T-helper 1 cell treated with Interleukin-12 subunit alpha and Interleukin-12 subunit beta and Interleukin-4 antibody, amounts not matched to agents 30 ng/mL and 1 ng/mL, for 36 hours (primary cell): ENCODE results near the gene LRRC45. TPM values are rescaled to one million over a fixed set of nuclear protein-coding genes. Genes with fewer than 3 reads are reported as not detected.

ENCODE experiments used
- intact Hi-C: fragments of 100-400 bp; cut with micrococcal nuclease; formaldehyde crosslinking; loops from one replicate; pipeline ENCODE4 v1.15.1; 2024
- total RNA-seq: library from RNA; stranded (reverse); gene quantifications from 2 replicates; pipeline ENCODE4 v1.2.3, GENCODE V29; 2022

The LRRC45 gene
- total RNA-seq, 1 donor from 2014 or later, result 31.2 TPM

DNA sequence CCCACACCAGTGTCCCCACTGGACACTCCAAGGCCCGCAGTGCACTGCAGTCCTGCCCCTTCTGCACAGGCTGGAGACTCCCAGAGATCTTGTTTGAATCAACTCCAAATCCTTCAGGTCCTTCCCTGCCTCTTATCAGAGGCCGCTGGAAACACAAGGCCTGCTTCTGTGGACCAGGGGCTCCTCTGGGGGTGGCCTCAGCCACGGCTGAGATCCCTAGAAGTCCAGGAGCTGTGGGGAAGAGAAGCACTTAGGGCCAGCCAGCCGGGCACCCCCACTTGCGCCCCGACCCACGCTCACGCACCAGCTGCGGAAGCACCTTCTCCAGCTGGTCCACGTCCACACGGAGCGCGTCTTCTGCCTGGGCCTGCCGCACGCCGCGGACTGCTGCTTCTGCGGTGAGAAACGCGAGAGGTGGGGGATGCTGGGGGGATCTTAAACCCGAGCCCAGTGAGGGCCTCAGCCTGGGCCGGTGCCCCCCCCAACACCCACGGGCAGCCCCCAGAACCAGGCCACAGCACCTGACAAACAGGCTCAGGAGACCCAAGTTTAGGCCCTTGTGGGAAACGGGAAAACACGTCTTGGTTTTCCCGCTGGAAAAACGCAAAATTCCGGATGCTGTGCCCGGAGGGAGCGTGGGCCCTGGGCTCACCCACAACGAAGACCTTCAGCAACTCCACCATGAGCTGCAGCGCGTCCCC, 4.0 kb upstream of the LRRC45 start:
- intact Hi-C loops, result no loop called here

DNA sequence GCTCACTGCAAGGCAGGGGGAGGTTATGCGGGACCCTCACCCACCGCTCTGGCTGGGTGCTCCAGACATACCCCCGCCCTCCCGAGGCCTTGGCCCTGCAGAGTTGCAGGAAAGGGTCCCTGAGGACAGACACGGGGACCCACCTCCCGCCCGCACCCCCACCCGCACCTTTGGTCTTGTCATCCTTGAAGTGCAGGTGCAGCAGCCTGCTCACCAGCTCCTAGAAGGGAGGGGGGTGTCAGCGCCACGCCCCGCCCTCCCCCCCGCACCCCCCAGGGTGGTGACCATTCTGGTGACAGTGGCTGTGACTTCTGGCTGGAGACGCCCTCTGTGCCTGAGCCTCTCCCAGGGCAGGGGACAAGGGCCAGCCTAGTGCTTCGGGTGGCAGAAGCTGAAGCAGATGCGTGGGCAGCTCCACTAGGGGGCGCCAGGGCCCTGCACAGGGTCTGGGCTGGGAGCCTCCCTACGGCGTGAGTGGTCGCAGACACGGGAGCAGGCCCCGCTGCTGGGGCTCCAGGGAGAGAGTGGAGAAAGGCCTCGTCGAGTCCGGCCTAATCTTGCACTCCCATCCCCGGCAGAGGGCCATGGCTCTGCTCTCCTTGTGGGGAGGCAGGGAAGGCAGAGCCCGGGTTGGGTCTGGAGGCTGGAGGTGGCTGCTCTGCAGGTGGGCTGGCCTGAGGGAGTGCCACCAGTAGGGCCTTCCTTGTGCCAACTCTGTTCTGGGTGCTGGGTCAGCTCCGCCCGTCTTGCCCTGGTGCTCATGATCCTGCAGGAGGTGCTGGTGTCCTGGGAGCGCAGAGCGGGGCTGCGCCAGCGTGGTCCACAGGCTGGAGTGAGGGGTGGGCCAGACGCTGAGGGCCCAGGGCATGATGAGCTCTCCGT, 3.2 kb upstream of the LRRC45 start:
- intact Hi-C loops, result loop anchor here (5.0 kb wide), 3 partner anchors 47 to 508 kb away; partner anchors contain the start of genes ACTG1, DUS1L and PCYT2

DNA sequence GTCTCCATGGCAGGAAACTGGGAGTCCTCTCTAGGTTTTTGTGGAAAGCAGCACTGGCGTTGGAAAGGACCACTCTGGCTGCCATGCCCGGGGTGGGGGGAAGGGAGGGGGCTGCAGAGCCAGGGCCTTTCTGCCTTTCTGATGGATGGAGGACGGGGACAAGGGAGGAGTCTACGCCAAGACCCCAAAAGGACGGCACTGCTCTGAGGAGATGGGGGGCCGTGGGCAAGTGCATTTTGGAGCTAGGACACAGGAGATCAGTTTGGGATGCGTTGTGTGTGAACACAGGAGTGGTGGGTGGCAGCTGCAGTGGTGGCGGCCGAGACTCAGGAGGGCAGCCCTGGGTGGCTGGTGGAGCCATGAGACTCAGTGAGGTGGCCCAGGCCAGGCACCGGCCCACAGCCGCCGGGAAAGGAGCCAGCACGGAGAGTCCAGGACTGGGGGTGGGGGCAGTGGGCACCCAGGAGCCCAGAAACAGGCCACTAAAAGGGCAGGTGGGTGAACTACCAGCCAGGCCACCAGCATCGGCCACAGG, 2.5 kb upstream of the LRRC45 start:
- intact Hi-C loops, result loop anchor here (1.0 to 5.0 kb wide), 4 partner anchors 47 to 508 kb away; partner anchors contain the start of genes ACTG1, DUS1L and PCYT2

DNA sequence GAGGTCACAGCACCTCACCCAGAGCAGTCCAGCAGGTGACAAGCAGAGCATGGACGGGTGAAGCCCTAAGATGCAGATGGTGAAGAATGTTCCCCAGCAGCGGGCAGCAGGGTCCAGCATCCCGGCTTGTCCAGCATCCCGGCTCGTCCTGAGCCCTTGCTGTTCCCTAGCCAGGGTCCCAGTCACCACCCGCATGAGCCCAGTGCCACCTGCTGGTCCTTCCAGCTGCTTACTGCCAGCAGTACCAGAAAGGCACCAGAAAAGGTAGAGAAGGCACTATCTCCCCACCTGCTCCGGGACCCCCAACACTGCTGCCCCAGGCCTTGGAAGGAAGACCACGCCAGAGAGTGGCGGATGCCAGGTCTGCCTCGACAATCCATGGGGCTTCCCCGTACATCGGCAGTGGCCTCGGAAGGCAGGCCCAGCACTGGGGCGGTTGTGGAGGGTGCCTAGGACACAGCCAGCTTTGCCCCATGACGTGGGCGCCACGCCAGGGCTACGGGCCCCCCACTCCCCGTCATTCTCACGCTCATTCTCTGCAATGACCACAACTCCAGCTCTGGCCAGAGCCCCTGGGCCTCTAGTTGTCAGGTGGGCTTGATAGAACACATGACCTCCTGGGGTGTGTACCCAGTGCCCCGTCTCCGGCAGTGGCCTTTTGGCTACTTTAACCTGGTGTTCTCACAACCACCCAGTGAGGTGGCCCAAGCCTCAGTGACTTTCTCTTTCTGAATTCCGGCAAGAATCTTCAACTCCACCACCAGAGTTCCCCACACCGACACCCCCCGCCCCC, 1.8 kb upstream of the LRRC45 start:
- intact Hi-C loops, result loop anchor here (1.0 to 5.0 kb wide), 4 partner anchors 46 to 509 kb away; partner anchors contain the start of genes ACTG1, DUS1L and PCYT2

DNA sequence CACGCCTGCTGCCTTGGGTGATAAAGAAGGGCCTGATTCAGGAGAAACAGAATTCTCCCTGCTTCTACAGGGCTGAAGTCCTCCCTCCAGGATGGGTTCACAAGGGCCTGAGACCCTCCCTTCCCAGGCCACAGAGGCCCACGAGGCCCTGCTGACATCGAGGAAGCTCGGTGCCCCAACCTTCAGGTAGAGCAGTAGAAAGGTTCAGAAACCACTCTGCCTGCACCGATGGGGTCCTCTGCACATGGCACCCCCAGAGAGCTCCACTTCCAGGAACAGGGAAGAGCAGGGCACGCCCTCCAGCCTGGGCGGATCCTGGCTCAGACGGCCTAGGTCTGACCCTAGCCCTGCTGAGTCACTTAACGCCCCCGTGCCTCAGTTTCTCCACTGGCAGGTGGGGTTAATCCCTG, 1.2 kb upstream of the LRRC45 start:
- intact Hi-C loops, result loop anchor here (1.0 to 5.0 kb wide), 5 partner anchors 45 to 510 kb away; partner anchors contain the start of genes ACTG1, DUS1L and PCYT2

DNA sequence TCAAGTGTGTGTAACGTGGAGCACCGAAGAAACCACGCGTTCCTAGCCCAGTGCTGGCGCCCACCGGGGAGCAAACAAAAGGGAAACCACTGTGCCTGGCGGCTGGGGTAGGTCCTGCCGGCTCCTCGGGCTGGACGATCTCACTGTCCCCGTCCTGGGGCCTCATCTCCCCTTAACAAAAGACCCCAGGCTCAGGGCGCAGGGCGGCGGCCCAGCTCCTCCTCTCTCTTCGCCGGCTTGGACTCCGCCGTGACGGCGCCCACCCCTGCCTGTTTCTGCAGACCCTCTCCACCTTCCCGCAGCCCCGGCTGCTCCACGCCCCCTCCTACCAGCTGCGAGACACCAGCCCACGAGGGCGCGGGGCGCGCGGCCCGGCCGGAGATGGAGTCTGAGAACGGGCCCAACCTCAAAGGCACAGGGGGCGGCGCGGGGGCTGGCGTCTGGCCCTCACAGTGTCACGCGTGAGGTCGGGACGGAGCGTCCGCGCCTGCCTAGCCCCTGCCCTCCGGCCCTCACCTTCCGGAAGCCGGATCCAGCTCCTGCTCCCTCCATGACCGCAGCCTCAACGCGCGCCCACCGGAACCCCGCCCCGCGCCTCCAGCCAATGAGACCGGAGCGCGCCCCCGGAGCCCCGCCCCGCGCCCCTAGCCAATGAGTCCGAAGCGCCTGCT, 660 bp upstream of the LRRC45 start, which contains the start of gene CENPX:
CENPX (minus strand) TSS at position 569 of the 671 bp plus-strand sequence; CDS start at position 552, 17 bp downstream.
- intact Hi-C loops, result loop anchor here (2.0 to 5.0 kb wide), 4 partner anchors 45 to 510 kb away; partner anchors contain the start of genes ACTG1, DUS1L and PCYT2

DNA sequence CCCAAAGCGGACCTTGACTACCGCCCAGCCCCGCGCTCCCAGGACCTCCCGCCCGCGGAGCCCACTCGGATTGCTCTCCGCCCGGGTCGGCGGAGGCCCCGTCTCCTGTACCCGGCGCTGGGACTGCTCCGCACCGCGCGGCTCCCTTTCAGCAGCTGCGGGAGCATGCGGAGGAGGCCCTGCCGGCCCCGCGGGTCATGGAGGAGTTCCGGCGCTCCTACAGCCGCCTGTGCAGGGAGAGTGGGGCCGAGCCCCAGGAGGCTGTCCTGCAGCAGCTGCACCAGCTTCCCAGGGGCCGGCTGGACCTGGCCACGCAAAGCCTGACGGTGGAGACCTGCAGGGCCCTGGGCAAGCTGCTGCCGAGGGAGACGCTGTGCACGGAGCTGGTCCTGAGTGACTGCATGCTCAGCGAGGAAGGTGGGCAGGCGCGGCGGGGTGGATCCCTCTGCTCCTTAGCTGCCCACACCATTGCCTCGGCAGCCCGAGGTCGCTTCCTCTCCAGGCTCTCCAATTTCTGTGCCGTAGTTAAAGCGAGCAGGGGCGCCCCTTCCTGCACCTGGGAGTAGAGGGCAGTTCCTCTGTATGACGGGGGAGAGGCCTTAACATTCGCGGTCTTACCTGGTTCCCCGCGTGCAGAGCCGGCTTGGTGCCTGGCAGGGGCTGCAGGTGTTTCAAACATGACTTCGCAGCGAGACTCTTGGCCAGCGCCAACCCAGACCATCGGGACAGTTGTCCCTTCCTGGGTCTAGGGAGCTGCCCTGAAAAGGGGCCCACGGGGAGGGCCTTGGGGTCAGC, 539 bp downstream of the LRRC45 start:
- intact Hi-C loops, result loop anchor here (1.0 to 5.0 kb wide), 15 partner anchors 8 to 693 kb away; partner anchors contain the start of genes ACTG1, ALYREF, ANAPC11 and ASPSCR1

DNA sequence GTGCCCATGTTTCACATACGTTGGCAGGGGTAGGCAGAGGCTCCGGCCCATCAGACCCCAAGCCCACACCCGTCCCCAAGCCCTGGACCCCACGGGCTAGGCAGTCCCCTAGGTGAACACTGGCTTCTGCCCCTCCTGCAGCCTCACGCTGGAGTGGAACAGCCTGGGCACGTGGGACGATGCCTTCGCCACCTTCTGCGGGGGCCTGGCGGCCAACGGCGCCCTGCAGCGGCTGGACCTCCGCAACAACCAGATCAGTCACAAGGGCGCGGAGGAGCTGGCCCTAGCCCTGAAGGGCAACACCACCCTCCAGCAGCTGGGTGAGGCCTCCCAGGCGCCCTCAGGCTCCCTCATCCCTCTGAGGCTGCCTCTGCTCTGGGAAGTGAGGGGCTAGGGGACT, 1.8 kb downstream of the LRRC45 start:
- intact Hi-C loops, result loop anchor here (5.0 kb wide), 3 partner anchors 42 to 513 kb away; partner anchors contain the start of genes ACTG1, DUS1L and PCYT2

DNA sequence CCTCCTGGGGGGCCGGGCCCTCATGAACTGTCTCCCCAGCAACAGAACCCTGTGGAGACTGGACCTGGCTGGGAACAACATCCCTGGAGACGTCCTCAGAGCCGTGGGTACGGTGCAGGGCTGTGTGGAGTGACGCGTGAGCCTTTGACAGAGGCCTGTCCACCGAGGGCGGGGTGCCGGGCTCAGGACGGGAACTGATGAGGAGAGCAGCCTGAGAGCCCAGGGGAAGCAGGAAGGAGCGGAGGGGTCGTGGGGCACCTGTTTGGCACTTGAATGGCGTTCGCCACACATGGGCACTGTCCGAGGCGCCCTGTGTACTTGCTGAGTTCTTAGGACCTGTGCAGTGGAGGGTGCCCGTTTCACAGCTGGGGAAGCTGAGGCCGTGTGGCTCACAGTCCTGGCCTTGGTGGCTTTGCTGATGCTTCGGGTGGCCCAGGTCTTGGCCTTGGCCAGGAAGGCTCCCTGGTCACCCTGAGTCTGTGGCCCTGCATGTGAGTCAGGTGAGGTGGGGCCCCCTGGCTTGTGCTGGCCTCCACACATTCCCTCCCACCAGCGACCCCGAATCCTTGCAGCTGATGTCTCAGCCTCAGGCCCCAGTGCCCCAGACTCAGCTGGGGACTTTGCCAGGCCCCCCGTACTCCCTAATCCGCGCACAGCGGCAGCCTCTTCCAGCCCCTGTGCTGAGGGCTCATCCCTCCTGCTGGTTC, 2.4 kb downstream of the LRRC45 start:
- intact Hi-C loops, result no loop called here

DNA sequence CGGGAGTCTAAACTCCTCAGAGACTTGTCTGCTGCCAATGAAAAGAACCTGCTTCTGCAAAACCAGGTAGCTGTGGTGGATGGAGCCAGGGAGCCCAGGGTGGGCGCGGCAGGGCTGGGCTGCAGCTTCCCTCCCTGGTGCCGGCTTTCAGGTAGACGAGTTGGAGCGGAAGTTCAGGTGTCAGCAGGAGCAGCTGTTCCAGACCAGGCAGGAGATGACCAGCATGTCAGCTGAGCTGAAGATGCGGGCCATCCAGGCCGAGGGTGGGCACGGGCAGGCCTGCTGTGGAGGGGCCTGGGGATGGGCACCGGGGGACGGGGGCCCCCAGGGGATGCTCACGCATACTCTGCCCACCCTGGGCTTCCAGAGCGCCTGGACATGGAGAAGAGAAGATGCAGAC, 5.1 kb downstream of the LRRC45 start:
- intact Hi-C loops, result no loop called here

DNA sequence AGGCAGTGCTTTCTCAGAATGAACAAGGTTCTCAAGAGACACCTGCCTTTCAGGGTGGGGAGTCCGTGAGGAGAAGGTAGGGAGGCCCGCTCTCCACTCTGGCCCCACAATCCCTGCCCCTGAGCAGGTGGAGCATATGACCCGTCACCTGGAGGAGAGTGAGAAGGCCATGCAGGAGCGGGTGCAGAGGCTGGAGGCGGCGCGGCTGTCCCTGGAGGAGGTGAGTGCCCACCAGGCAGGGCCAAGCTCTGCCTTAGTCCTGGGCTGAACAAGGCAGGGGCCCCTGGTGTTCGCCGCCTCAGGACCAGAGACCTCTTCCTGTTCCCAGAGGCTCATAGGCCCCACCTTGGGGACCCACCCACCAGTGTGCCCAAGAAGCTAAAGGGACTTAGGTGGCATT, 5.9 kb downstream of the LRRC45 start:
- intact Hi-C loops, result no loop called here

DNA sequence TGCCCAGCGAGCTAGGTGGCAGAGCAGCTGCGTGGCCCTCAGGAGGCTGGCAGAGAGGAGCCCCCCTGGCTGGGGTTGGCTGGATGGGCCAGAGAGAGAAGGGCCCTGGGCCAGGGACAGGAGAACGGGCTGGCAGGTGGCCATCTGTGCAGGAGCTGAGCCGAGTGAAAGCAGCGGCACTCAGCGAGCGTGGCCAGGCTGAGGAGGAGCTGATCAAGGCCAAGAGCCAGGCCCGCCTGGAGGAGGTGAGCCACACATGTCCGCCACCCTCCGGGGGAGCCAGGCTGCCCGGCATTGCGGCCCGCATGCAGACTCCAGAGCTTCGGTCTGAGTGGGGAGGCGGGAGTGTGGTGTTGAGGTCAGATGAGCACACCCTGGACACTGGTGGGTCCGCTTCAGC, 6.3 kb downstream of the LRRC45 start:
- intact Hi-C loops, result no loop called here

DNA sequence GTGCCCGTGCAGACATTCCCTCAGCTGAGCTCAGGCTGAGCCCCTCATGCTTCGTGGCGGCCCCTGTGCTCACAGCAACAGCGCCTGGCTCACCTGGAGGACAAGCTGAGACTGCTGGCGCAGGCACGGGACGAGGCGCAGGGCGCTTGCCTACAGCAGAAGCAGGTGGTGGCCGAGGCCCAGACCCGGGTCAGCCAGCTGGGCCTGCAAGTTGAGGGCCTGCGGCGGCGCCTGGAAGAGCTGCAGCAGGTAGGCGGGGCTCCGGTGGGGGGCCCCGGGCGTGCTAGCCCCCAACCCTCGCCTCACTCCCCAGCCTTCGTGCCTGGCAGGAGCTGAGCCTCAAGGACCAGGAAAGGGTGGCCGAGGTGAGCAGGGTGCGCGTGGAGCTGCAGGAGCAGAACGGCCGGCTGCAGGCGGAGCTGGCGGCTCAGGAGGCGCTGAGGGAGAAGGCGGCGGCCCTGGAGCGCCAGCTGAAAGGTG, 6.9 kb downstream of the LRRC45 start:
- intact Hi-C loops, result loop anchor here (1.0 to 10.0 kb wide), 4 partner anchors 124 to 555 kb away; no protein-coding TSS in a partner anchor

DNA sequence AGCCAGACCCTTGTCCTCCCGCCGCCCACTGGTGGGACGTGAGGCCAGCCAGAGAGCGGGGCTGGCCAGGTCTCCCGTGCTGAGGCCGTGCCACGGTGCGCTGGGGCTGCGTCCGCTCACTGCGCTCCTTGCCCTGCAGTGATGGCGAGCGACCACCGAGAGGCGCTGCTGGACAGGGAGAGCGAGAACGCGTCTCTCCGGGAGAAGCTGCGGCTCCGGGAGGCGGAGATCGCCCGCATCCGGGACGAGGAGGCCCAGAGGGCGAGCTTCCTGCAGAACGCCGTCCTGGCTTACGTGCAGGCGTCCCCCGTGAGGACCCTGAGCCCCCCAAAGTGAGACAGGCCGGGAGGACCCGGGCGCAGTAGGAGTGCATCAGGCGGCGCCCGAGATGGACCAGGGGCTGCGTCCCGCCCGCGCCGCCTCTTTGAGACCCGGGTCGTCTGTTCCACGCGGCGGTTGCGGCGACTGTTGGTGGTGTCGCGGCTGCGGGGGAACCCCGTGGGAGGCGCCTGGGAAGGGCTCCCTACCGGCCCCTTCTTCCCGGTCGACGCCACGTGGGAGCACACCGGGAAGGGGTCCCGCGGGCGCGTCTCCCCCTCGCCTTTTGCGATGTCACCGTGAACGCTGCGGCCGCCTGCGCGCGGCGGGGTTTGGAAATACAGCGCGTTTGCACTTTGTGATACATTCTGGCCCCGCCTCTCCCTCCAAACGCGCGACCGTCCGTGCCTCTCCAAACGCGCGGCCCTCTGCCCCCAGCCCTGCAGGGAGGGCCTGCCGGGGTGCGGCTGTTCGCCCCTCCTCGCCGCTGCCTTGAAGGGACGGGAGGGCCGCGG, 7.6 kb downstream of the LRRC45 start:
- intact Hi-C loops, result loop anchor here (1.0 to 10.0 kb wide), 5 partner anchors 7 to 554 kb away; partner anchors contain the start of gene LRRC45

DNA sequence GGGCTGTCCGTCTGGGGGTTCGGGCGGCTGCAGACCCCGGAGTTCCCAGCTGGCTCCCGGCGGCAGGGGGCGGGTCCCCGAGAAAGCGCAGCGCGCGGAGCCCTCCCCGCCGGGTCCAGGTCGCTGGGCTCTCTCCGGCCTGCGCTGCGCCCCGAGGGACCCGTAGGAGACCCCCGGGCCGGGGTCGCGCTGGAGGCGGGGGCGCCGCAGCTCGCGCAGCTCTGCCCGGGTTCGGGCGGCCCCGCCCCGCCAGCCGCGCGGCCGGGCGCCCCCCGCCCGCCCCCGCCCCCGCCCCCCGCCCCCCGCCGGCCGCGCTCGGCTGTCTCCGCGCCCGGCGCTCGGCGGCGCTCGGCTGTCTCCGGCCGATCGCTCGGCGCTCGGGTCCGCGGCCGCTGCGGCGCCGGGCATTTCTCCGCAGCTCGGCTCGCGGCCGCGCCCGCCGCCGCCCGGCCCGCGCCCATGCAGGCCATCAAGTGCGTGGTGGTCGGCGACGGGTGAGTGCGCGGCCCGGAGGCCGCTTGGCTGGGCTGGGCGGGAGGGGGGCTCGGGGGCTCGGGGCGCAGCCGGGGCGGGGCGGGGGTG, 8.3 kb downstream of the LRRC45 start, which contains the start of gene RAC3:
RAC3 (plus strand) TSS at position 376 of the 582 bp plus-strand sequence; CDS start at position 460, 84 bp downstream.
- intact Hi-C loops, result loop anchor here (1.0 to 10.0 kb wide), 3 partner anchors 8 to 553 kb away; partner anchors contain the start of gene LRRC45

DNA sequence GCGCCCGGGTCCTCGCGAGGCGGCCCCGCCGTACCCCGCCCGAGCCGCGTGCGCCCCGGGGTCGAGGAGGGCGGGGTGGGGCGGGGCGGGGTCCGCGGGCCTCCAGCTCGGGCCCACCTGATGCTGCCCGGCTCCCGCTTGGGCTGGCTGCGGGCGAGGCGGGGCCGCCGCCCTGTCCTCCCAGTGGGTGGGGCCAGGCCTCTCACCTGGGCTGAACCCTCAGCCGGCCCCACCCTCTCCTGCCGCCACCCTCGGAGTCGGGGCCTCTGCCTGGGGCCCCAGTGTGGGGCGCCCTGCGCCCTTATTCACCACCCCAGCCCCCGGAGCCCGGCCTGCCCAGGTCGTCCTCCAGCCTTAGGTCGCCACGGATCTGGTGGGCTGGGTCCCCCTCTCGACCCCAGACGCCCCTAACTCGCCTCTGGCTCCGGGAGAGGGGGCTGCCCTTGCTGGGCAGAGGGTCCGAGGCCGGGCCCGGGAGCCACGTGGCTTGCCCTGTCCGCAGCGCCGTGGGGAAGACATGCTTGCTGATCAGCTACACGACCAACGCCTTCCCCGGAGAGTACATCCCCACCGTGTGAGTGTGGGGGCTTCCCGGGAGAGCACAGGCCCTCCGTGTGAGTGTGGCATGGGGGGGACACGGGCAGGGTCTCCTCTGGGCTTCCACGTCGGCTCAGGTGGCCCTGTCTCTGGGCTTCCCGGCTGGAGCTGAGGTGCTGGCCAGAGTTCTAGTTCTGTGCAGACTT, 9.0 kb downstream of the LRRC45 start:
- intact Hi-C loops, result loop anchor here (1.0 to 10.0 kb wide), 3 partner anchors 9 to 553 kb away; partner anchors contain the start of gene LRRC45
